Left ventricle myocardium inferior (tissue), 1 donor: ENCODE measurements around the gene SCGB1D2. TPM values are rescaled to one million over a fixed set of nuclear protein-coding genes. Genes with fewer than 3 reads are reported as not detected.

Experiments used
- DNase-seq: peaks from one replicate; pipeline ENCODE4 v3.0.0-alpha.2; 2020
- H3K27ac ChIP-seq: fragments of 200-600 bp; replicated peaks from 2 replicates; pipeline ENCODE4 v1.8.0; 2021
- H3K27me3 ChIP-seq: fragments of 200-600 bp; 2 replicates; pipeline ENCODE4 v1.8.0; 2021; ENCODE audit warnings: low read depth
- H3K36me3 ChIP-seq: fragments of 200-600 bp; 2 replicates; pipeline ENCODE4 v1.8.0; 2021
- H3K4me1 ChIP-seq: fragments of 200-600 bp; 2 replicates; pipeline ENCODE4 v1.8.0; 2021
- H3K4me3 ChIP-seq: fragments of 200-600 bp; 2 replicates; pipeline ENCODE4 v1.8.0; 2021; ENCODE audit warnings: mild to moderate bottlenecking, moderate library complexity
- H3K9me3 ChIP-seq: fragments of 200-600 bp; replicated peaks from 2 replicates; pipeline ENCODE4 v1.8.0; 2021
- intact Hi-C: fragments of 100-400 bp; cut with micrococcal nuclease; formaldehyde crosslinking; loops from one replicate; pipeline ENCODE4 v1.11.0; 2022
- total RNA-seq: library from RNA; stranded (reverse); fragmentation: NEBNext Ultra II Directional; extraction: Animal tissue kit (Norgen Biotek cat#: 25700); gene quantifications from one replicate; pipeline ENCODE4 v1.2.1, GENCODE V29; 2021
- TF ChIP-seq, protein P1 (sequence below): fragments of 200-600 bp; IDR thresholded peaks from 2 replicates; pipeline ENCODE4 v1.8.0; 2021; ENCODE audit warnings: antibody characterized with exemption, mild to moderate bottlenecking, borderline replicate concordance
- donor health status: DM: no; HTN: yes; CAD: no; lungs with severe emphysema.

SCGB1D2 gene
- total RNA-seq, 1 donor from 2014 or later: 1.6 TPM

DNA sequence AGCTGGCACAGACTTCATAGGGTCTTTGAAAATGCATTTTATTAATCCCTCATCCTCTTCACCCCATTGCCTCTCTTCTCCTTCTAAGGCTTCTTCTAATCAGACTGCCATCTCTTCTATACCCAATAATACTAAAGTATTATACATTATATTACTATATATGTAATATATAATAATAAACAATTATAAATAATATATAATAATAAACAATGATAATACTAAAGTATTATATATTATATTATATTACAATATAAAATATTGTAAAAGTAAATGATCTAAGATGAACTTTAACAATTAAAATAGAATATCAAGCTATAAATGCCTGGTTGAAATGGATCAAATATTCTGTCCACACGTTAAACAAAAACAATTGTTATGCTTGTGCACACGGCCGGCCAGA, 20.5 kb upstream of the SCGB1D2 start:
- H3K27ac ChIP-seq: no peak overlapping the region
- intact Hi-C loops: no loop called here

DNA sequence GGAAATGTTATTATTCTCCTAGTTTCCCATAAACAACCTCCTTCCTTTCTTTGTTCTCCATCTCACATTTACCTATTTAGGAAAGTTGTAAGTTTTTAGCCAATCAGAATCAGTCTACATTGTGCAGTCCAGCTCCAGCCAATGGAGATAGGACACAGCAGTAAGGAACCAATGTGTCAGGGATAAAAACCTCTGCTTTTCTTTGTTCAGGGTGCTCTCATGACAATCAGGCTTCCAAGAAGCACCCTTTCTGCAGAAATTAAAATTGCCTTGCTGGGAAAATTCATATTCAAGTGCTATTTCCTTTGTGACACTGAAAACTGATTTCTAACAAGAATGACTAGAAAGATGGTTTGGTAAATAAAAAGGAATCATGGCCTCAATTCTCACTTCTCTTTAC, 18.9 kb upstream of the SCGB1D2 start:
- Histone ChIP-seq H3K27me3 (peaks cover 6% of the 10 kb centered on the region), H3K4me3 (no peak overlapping the region), H3K9me3 (peaks cover 42% of the 10 kb centered on the region), H3K36me3 (no peaks in the 10 kb centered on the region), H3K27ac (no peak overlapping the region), H3K4me1 (no peaks in the 10 kb centered on the region)
- TF ChIP-seq, protein P1, sequence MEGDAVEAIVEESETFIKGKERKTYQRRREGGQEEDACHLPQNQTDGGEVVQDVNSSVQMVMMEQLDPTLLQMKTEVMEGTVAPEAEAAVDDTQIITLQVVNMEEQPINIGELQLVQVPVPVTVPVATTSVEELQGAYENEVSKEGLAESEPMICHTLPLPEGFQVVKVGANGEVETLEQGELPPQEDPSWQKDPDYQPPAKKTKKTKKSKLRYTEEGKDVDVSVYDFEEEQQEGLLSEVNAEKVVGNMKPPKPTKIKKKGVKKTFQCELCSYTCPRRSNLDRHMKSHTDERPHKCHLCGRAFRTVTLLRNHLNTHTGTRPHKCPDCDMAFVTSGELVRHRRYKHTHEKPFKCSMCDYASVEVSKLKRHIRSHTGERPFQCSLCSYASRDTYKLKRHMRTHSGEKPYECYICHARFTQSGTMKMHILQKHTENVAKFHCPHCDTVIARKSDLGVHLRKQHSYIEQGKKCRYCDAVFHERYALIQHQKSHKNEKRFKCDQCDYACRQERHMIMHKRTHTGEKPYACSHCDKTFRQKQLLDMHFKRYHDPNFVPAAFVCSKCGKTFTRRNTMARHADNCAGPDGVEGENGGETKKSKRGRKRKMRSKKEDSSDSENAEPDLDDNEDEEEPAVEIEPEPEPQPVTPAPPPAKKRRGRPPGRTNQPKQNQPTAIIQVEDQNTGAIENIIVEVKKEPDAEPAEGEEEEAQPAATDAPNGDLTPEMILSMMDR: no peak
- intact Hi-C loops: no loop called here
- no peak for DNase-seq

More for the DNA sequence above, 20.5 kb upstream of the SCGB1D2 start:
- TF ChIP-seq, protein P1: no peak
- DNase-seq: no peak
- Histone ChIP-seq H3K4me1 (no peaks in the 10 kb centered on the region), H3K4me3 (no peak overlapping the region), H3K27me3 (peaks cover 3% of the 10 kb centered on the region), H3K36me3 (no peaks in the 10 kb centered on the region), H3K9me3 (peaks cover 42% of the 10 kb centered on the region)

DNA sequence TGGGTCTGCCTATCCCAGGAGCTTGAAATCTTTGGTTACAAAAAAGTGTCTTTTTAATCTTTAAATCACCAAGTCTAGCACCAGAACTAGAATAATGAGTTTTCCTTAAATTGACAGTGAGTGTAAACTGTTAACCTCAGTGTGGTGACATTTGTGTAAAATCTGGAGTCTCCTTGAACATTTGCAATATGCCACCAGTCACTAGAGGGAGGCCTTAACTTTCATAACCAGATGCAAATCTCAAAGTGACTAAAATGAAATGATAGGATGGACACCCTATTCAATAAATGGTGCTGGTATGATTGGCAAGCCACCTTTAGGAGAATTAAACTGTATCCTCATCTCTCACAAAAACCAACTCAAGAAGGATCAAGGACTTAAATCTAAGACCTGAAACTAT, 8.3 kb upstream of the SCGB1D2 start:
- TF ChIP-seq, protein P1: no peak
- intact Hi-C loops: no loop called here
- Histone ChIP-seq H3K9me3 (no peaks in the 10 kb centered on the region), H3K27ac (no peak overlapping the region), H3K36me3 (no peaks in the 10 kb centered on the region), H3K4me3 (no peak overlapping the region), H3K4me1 (no peaks in the 10 kb centered on the region), H3K27me3 (peaks cover 62% of the 10 kb centered on the region)
- no peak for DNase-seq

DNA sequence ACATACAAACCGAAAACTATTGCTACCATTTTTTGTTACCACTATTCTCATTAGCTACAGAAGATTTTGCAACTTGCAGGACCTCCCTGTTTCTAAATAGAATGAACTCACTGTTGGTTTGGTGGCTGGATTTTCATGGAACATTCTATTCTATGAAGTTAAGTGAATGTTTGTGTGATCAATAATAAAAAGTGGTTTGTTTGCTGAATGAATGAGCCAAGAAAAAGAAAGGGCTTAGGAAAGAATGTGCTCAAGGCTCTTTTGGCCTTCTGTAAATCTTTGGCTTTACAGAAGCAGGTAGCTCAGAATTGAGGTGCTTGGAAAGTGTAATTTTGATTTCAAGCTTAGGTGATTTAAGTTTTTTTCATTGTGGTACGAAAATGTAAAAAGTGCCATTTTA, 5.9 kb upstream of the SCGB1D2 start:
- Histone ChIP-seq H3K4me1 (no peaks in the 10 kb centered on the region), H3K4me3 (no peak overlapping the region), H3K27me3 (peaks cover 71% of the 10 kb centered on the region), H3K27ac (no peak overlapping the region), H3K9me3 (no peaks in the 10 kb centered on the region), H3K36me3 (no peaks in the 10 kb centered on the region)
- no peak for DNase-seq
- intact Hi-C loops: no loop called here
- TF ChIP-seq, protein P1: no peak

DNA sequence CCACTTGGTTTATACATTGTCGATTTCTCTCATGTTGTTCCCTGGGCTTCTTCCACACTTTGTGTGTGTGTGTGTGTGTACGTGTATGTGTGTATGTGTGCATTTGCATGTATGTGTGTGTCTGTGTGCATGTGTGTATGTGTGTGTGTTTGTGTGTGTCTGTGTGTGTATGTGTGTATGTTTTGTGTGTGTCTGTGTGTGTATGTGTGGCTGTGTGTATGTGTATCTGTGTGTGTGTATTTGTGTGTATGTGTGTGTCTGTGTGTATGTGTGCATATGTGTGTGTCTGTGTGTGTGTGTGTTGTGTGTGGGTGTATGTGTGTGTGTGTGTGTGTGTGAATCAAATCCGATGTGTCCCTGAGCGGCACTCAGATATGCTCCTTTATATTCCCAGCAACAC, 4.5 kb upstream of the SCGB1D2 start:
- TF ChIP-seq, protein P1: no peak
- intact Hi-C loops: no loop called here

DNA sequence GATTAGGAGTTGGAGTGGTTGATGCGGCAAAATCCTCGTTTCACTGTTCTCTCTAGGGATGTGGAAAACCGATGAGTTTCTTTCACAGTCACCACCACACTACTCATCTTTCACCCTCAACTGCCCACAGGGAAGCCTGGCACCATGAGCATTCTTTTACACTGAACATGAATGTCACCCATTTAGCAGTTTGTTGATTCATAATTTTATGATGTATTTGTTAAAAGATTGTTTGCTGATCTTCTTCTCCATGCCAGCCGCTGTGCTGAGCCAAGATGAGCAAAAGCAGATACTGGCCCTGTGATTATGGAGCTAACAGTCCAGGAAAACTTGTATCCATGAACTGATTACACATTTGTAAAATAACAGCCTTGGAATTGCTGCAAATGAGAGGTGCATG, 3.9 kb upstream of the SCGB1D2 start:
- Histone ChIP-seq H3K4me1 (peaks cover 9% of the 10 kb centered on the region), H3K36me3 (no peaks in the 10 kb centered on the region), H3K9me3 (no peaks in the 10 kb centered on the region), H3K27ac (no peak overlapping the region), H3K27me3 (peaks cover 65% of the 10 kb centered on the region), H3K4me3 (no peak overlapping the region)
- no peak for DNase-seq
- TF ChIP-seq, protein P1: no peak
- intact Hi-C loops: no loop called here

More for the DNA sequence above, 4.5 kb upstream of the SCGB1D2 start:
- no peak overlapping the region for H3K27ac ChIP-seq
- no peak for DNase-seq
- H3K36me3 ChIP-seq: no peaks in the 10 kb centered on the region
- H3K27me3 ChIP-seq: peaks cover 71% of the 10 kb centered on the region
- no peaks in the 10 kb centered on the region for H3K9me3 ChIP-seq
- no peak overlapping the region for H3K4me3 ChIP-seq
- peaks cover 8% of the 10 kb centered on the region for H3K4me1 ChIP-seq
